ENCODE measurements around the gene RPL10A. TPM values are rescaled to one million over a fixed set of nuclear protein-coding genes. Genes with fewer than 3 reads are reported as not detected.
A peak's percentile ranks its signal among the peaks of the same experiment; 100 is the strongest.
"Not testable (repeated sequence)": the region's sequence is repeated elsewhere in the genome, so short reads cannot be mapped to it uniquely, and the experiment has no call there.

The RPL10A gene
- total RNA-seq, 2 donors from 2014 or later = 571 to 831 TPM

GRCh38 chr6:35435074-35435837 lies 32.9 kb upstream of the RPL10A start:
- no peak for DNase-seq (ENCODE audit: low spot score)

GRCh38 chr6:35436071-35436857 lies 31.9 kb upstream of the RPL10A start:
- peaks cover 0 to 7% of the 10 kb centered on the region in 2 donors for H3K4me1 ChIP-seq
- H3K36me3 ChIP-seq = no peaks in the 10 kb centered on the region
- TF ChIP-seq CTCF (IDR thresholded peaks at IDR 0.05) = no peak

More at GRCh38 chr6:35435074-35435837, 32.9 kb upstream of the RPL10A start:
- Histone ChIP-seq H3K9me3 (no peaks in the 10 kb centered on the region), H3K36me3 (no peaks in the 10 kb centered on the region), H3K27me3 (no peaks in the 10 kb centered on the region), H3K4me1 (peaks cover 0 to 7% of the 10 kb centered on the region in 2 donors), H3K4me3 (no peak overlapping the region), H3K27ac (no peak overlapping the region)
- no peak for TF ChIP-seq CTCF (IDR thresholded peaks at IDR 0.05)

GRCh38 chr6:35438378-35439065 lies 29.7 kb upstream of the RPL10A start:
- not testable (repeated sequence) for DNase-seq (ENCODE audit: low spot score); H3K9me3 ChIP-seq; H3K4me1 ChIP-seq; H3K36me3 ChIP-seq; H3K4me3 ChIP-seq; H3K27ac ChIP-seq; H3K27me3 ChIP-seq

More at GRCh38 chr6:35436071-35436857, 31.9 kb upstream of the RPL10A start:
- Histone ChIP-seq H3K27me3 (no peaks in the 10 kb centered on the region), H3K27ac (no peak overlapping the region), H3K4me3 (no peak overlapping the region), H3K9me3 (no peaks in the 10 kb centered on the region)
- DNase-seq (ENCODE audit: low spot score) = no peak

- no peak for DNase-seq (ENCODE audit: low spot score)
- no peaks in the 10 kb centered on the region for H3K36me3 ChIP-seq
- no peak overlapping the region for H3K27ac ChIP-seq
- H3K4me3 ChIP-seq = no peak overlapping the region
- no peaks in the 10 kb centered on the region for H3K27me3 ChIP-seq
- H3K4me1 ChIP-seq = peaks cover 0 to 7% of the 10 kb centered on the region in 2 donors
- H3K9me3 ChIP-seq = no peaks in the 10 kb centered on the region
- no peak for TF ChIP-seq CTCF (IDR thresholded peaks at IDR 0.05)
Observed at GRCh38 chr6:35439308-35439707, 28.9 kb upstream of the RPL10A start.

GRCh38 chr6:35441205-35441604 lies 27.0 kb upstream of the RPL10A start:
- Histone ChIP-seq H3K36me3 (no peaks in the 10 kb centered on the region), H3K27ac (peak overlapping the region in 1 of 2 donors; percentile 16), H3K4me3 (no peak overlapping the region), H3K9me3 (no peaks in the 10 kb centered on the region), H3K4me1 (no peaks in the 10 kb centered on the region), H3K27me3 (no peaks in the 10 kb centered on the region)
- TF ChIP-seq CTCF (IDR thresholded peaks at IDR 0.05) = no peak
- no peak for DNase-seq (ENCODE audit: low spot score)

GRCh38 chr6:35441642-35442041 lies 26.6 kb upstream of the RPL10A start:
- Histone ChIP-seq H3K27ac (no peak overlapping the region), H3K4me3 (no peak overlapping the region), H3K27me3 (no peaks in the 10 kb centered on the region), H3K9me3 (no peaks in the 10 kb centered on the region), H3K4me1 (no peaks in the 10 kb centered on the region), H3K36me3 (no peaks in the 10 kb centered on the region)
- no peak for TF ChIP-seq CTCF (IDR thresholded peaks at IDR 0.05)
- no peak for DNase-seq (ENCODE audit: low spot score)
